BE2C (cell line): ENCODE data around the gene MFNG.
A peak's percentile ranks its signal among the peaks of the same experiment; 100 is the strongest.

Experiments
- DNase-seq: peaks from one replicate; pipeline ENCODE4 v3.0.0-alpha.2; 2020
- H3K27me3 ChIP-seq: fragments of 250-450 bp; sonication (Bioruptor Pico); 2 replicates; pipeline ENCODE4 v1.5.1; 2020; ENCODE audit warnings: mild to moderate bottlenecking
- H3K36me3 ChIP-seq: fragments of 250-450 bp; sonication (Bioruptor Pico); 2 replicates; pipeline ENCODE4 v1.5.1; 2020; ENCODE audit warnings: mild to moderate bottlenecking
- H3K4me1 ChIP-seq: fragments of 250-450 bp; sonication (Bioruptor Pico); 2 replicates; pipeline ENCODE4 v1.5.1; 2020
- H3K4me3 ChIP-seq: 2 replicates; pipeline ENCODE4 v1.5.1; 2011; ENCODE audit warnings: low read depth, low read length
- H3K9me3 ChIP-seq: fragments of 250-450 bp; sonication (Bioruptor Pico); 2 replicates; pipeline ENCODE4 v1.5.1; 2020
- TF ChIP-seq, protein P1 (sequence below): IDR thresholded peaks from 2 replicates; pipeline ENCODE4 v1.5.1; 2012; ENCODE audit warnings: mild to moderate bottlenecking, low read depth, low read length

Gene MFNG

DNA sequence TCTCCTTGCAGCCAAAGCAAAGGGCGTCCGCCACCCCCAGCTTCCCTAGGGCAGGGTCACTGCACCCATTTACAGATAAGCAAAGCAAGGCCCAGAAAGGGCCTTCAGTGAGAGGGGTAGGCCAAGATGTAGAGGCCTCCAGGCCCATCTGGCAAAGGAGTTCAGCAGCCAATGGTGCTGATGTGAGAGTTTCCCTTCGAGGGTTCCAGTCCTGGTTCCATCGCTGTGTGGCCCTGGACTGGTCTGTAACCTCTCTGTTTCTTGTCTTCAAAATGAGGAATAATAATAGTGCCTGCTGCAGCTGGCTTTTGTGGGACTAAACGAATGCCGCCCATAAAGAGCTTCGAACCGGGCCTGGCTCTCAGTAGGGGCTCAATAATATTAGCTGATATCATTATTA lies 62.9 kb downstream of the MFNG start:
- TF ChIP-seq, protein P1, sequence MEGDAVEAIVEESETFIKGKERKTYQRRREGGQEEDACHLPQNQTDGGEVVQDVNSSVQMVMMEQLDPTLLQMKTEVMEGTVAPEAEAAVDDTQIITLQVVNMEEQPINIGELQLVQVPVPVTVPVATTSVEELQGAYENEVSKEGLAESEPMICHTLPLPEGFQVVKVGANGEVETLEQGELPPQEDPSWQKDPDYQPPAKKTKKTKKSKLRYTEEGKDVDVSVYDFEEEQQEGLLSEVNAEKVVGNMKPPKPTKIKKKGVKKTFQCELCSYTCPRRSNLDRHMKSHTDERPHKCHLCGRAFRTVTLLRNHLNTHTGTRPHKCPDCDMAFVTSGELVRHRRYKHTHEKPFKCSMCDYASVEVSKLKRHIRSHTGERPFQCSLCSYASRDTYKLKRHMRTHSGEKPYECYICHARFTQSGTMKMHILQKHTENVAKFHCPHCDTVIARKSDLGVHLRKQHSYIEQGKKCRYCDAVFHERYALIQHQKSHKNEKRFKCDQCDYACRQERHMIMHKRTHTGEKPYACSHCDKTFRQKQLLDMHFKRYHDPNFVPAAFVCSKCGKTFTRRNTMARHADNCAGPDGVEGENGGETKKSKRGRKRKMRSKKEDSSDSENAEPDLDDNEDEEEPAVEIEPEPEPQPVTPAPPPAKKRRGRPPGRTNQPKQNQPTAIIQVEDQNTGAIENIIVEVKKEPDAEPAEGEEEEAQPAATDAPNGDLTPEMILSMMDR, result no peak
- Histone ChIP-seq H3K4me3 (no peak overlapping the region), H3K4me1 (no peaks in the 10 kb centered on the region), H3K27me3 (peaks cover 88% of the 10 kb centered on the region), H3K36me3 (no peaks in the 10 kb centered on the region), H3K9me3 (no peaks in the 10 kb centered on the region)
- no peak for DNase-seq

DNA sequence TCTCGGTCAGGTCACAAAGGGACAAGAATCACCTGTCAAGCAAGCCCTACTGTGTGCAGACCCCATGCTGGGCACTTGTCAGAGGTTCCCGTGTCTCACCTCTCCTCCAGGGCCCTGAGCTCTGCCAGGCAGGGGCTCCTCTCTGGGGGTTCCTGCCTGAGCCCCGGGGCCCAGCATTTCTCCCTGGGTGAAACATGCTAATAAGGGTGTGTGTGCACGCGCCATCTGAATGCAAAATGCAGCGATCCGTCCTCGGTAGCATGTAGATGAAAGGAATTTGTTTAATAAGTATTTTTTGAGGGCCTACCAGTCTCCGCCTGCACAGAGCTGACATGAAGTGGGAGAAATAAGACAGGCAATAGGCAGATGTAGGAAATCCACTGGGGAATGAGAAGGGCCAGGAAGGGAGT lies 64.7 kb downstream of the MFNG start:
- no peaks in the 10 kb centered on the region for H3K9me3 ChIP-seq
- peaks cover 70% of the 10 kb centered on the region for H3K27me3 ChIP-seq
- H3K4me1 ChIP-seq, result no peaks in the 10 kb centered on the region
- TF ChIP-seq, protein P1, result no peak
- H3K4me3 ChIP-seq, result no peak overlapping the region
- H3K36me3 ChIP-seq, result no peaks in the 10 kb centered on the region
- DNase-seq, result no peak

- Histone ChIP-seq H3K4me3 (no peak overlapping the region), H3K4me1 (no peaks in the 10 kb centered on the region), H3K27me3 (peaks cover 64% of the 10 kb centered on the region), H3K36me3 (no peaks in the 10 kb centered on the region), H3K9me3 (no peaks in the 10 kb centered on the region)
- no peak for DNase-seq
- TF ChIP-seq, protein P1, result 0 out of 2 replicates have a peak, but pooled peaks have one; percentile 7
These were observed 65.3 kb downstream of the MFNG start for GRCh38 chr22:37420686-37421467.

DNA sequence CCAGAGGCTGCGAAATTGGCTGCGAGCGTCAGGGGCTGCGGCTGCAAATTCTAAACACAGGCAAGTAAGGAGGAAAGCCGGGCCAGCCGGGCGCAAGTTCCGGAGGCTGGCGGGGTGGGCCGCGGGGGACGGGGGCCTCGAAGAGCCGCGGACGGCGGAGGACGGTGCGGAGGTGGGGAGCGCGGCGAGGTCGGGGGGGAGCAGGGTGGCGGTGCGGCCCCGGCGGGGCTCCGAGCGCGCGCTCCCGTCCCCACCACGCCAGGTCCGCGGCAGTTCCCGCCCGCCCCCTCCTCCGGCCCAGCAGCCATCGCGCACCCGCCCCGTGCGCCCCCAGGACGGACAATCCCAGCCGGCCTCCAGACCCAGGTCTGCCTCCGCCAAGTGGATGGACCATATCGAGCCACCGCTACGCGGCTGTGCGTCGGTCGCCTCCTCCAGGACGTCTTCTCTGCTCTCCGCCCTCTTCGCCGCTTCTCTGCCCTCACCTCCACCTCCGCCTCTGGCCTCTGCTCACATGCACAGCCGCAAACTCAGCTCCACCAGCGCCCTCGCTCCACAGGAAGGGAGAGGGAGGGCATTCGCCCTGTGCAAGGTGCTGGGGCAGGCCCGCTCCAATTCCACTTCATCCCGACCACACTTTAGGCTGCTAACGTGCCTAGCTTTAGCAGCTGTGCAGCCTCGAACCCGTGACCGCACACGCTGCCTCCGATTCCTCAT lies 66.1 kb downstream of the MFNG start:
- Histone ChIP-seq H3K36me3 (no peaks in the 10 kb centered on the region), H3K27me3 (peaks cover 57% of the 10 kb centered on the region), H3K4me1 (no peaks in the 10 kb centered on the region), H3K9me3 (no peaks in the 10 kb centered on the region), H3K4me3 (peak overlapping the region; percentile 16; the same call in 1 of the 2 replicates)
- DNase-seq, result no peak
- TF ChIP-seq, protein P1, result no peak

GRCh38 chr22:37419370-37419968 lies 66.7 kb downstream of the MFNG start:
- H3K27me3 ChIP-seq, result peaks cover 50% of the 10 kb centered on the region
- no peaks in the 10 kb centered on the region for H3K9me3 ChIP-seq
- DNase-seq, result no peak
- H3K4me3 ChIP-seq, result no peak overlapping the region
- H3K36me3 ChIP-seq, result no peaks in the 10 kb centered on the region
- H3K4me1 ChIP-seq, result no peaks in the 10 kb centered on the region
- TF ChIP-seq, protein P1, result no peak
